Measurements from ENCODE around the gene PIP5K1C. TPM values are rescaled to one million over a fixed set of nuclear protein-coding genes. Genes with fewer than 3 reads are reported as not detected.
A peak's percentile ranks its signal among the peaks of the same experiment; 100 is the strongest.
"Not testable (repeated sequence)": the region's sequence is repeated elsewhere in the genome, so short reads cannot be mapped to it uniquely, and the experiment has no call there.

The PIP5K1C gene
- total RNA-seq, 1 experiment from 2014 or later, result 29.0 TPM

DNA sequence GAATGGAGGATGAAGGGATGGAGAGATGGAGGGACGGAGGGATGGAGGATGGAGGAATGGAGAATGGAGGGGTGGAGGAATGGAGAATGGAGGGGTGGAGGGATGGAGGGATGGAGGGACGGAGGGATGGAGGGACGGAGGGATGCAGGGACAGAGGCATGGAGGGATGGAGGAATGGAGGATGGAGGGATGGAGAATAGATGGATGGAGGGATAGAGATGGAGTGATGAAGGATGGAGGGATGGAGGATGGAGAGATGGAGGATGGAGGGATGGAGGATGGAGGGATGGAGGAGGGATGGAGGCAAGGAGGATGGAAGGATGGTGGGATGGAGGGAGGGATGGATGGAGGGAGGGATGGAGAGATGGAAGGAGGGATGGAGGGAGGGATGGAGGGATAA, 22.1 kb downstream of the PIP5K1C start:
- DNase-seq (ENCODE audit: low read depth), result no peak

DNA sequence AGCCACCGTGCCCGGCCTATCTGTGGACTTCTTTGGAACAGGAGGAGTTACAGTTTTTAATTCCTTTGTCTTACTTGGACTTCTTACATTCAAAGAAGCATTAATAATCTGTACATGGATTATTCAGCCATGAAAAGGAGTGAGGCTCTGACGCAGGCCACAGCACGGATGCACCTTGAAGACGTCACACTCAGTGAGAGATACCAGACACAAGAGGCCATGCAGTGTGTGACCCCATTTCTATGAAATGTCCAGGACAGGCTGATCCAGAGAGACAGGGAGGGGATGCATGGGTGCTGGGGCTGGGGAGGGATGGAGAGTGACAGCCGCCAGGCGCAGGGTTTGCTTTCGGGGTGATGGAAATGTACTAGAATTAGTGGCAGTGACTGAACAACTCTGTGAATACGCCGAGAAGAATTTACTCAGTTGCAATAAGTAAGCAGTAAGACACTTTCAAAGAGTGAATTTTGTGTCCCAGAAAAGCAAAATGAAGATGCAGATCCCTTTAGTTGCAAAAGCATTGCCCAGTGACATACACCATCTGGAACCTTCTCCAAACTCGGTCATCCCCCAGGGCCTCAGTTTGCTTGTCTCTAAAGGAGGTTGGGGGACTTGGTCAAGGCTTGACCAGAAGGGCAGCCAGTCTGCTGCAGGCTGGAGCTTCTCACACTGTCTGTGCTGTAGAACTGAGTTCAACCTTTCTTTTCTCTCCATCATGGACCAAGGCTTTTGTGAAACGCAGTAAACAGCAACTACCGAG, 25.3 kb downstream of the PIP5K1C start:
- DNase-seq (ENCODE audit: low read depth), result no peak

DNA sequence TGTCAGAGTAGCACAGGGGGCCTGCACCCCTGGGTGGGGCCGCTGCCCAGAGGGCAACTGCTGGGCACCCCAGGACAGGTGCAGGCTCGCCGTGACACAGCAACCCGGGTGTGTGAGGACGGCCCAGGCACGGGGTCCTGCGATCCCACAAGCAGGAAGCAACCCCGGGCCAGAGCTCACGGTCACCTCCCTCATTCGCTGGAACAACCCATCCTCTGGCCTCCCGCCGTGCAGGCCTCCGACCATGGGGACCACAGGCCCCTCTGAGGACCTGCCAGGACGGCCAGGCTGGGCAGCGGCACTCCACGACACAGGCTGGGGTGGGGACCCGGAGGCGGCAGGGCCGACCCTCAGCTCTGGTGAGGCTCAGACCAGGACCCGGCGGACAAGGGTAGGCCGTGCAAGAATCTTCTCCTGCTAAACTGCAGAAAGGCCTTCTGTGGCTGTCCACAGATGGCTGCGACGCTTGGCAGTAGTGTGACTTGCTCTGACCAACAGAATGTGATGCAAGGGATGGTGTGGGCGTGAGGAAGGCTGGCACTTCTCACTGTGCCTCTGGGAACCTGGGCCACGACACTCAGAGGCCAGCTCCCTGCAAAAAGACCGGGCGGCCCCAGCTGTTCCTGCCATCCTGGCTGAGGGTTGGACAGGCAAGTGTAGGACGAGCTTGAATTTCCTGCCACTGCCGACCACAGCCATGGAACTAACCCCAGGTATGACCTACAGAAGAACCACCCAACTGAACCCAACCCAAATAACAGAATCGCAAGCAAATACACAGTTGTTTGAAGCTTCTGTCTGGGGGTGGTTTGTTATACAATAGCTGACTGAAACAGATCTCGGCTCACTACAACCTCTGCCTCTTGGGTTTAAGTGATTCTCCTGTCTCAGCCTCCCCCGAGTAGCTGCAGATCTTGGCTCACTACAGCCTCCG, 26.5 kb downstream of the PIP5K1C start:
- DNase-seq (ENCODE audit: low read depth), result no peak

DNA sequence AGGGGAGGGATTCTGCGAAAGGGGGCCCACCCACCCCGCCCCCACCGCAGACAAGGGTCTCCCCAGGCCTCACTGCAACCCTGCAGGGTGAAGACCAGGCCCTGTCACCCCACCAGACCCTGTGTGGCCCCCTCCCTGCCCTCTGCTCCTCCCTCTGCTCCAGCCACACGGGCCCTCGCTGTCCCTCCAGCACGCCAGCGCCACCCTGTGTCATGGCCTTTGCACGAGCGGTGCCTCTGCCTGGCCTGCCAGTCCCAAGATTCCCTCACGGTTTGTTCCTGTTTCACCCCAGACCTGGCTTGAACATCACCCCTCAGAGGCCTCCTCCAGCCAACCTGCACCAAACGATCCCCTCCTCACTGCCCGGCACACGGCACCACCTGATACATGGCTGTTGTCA, 27.3 kb downstream of the PIP5K1C start:
- DNase-seq (ENCODE audit: low read depth), result no peak

DNA sequence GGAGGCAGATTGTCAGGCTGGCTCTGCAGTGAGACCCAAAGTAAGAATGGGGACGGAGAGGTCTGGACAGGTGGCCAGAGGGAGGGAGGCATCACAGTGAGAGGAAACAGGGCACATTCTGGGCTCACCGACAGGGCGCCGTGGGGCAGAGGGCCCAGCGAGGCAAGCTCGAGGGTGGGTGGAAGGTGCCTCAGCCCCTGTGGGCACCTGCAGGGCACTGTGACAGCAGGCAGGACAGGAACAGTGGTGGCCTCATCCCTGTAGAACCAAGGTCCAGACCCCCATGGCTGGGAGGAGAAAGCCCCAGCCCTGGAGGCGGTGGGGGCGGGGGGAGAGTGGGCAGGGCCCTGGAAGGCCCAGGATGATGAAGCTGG, 27.7 kb downstream of the PIP5K1C start:
- DNase-seq (ENCODE audit: low read depth), result no peak

DNA sequence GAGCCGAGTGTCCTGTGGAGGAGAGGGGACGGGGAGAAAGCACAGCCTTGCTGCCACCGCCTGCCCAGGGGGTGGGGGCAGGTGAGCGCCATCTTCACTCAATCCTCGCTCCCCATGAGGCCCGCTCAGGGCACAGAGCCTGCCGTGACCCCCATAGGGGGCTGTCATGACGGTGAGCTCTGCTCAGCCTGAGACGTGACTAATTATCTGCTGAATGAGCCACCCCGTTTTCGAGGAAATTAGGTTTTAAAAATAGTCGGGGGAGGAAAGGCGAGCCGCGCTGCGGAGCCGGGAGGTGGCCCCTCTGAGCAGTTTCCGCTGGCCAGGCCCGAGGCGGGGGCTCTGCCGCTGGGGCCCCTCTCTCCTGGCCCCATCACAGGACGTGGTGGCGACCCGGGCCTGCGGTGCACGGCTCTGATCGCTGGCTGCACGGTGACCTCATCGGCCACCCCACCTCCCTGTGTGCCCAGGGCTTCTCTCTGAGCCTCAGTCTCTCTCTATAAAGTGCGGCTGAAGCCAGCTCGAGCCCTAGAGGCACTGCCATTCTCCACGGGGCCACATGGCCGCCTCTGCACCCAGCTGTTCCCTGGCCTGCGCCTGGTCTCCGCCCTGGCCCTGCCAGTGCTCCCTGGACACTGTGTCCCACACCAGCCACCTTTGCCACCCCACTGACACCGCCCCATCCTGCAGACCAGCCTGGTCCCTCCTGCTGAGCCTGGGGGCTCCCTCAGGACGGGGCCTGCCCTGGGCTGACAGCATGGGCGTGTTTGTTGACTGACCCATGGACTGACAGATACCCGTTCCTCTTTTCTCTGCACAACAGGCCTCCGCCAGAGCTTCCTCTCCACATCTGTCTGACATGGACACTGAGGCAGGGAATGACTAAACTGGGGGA, 28.3 kb downstream of the PIP5K1C start:
- DNase-seq (ENCODE audit: low read depth), result no peak

DNA sequence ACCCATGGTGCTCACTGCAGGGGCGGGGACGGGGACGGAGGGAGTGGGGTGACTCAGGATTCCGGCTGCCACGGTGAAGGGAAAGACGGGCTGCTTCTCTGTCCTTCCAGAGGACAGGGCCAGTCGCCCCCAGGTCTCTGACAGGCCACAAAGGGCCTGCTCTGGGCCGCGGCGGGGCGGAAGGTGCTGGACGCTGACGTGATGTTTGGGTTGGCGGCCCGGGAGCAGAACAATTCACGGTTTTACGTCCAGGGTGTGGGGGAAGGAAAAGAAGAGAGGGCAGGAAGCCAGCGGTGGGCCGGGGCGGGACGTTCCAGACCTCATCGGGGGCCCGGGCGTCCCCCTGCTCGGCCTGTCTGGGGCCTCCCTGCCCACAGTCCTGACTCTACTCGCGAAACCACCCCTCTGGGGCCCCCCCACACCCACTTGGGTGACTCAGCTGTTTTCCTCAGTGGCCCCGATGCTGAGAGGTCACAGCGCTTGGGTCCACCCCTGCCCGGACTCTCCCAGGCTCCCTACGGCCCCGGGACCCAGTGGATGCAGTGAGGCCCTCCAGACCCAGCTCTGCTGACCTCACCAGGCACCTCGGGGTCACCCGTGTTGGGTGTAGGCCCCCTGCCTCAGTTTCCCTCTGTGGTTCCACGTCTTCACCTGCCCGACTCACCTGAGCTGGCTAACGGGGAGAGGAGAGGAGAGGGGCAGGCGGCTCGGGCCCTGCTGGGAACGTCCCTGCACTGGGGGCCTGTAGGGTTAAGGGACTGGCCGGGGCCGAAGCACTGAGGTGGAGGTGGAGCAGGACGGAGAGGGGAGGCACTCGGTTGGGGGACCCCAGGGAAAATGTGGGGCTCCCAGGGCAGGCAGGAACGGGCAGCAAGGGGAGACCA, 29.2 kb downstream of the PIP5K1C start:
- no peak for DNase-seq (ENCODE audit: low read depth)

DNA sequence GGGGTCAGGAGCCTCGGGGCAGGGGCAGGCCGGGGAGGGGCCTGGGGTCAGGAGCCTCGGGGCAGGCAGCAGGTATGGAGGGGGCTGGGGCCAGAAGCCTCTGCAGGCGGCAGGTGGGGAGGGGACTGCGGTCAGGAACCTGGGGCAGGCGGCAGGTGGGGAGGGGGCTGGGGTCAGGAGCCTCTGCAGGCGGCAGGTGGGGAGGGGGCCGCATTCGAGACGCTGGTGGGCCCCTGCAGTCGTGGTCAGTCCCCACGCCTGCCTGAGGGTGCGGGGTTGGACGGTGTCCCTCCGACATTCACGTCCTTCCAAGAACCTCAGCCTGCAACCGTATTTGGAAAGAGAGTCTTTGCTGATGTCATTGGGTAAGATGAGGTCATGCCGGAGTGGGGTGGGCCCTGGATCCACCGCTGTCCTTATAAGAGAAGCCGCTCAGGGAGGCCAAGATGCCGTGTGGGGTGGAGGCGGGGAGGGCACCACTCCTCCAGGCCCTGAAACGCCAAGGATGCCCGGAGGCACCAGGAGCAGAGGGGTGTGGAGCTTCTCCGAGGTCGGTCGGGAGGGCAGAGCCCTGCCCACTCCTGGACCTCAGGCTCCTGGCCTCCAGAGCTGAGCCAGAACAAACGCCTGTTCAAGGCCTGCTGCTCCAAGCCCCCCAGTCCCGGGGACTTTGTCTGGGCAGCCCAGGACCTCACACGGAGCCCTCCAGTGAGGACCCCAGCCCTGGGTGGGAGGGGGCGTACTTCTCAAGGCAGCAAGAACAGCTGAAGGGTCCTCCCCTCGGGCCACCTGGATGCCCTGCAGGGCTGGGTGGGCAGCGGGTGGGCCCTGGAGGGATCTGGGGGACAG, 30.1 kb downstream of the PIP5K1C start:
- DNase-seq (ENCODE audit: low read depth), result peak; percentile 21

DNA sequence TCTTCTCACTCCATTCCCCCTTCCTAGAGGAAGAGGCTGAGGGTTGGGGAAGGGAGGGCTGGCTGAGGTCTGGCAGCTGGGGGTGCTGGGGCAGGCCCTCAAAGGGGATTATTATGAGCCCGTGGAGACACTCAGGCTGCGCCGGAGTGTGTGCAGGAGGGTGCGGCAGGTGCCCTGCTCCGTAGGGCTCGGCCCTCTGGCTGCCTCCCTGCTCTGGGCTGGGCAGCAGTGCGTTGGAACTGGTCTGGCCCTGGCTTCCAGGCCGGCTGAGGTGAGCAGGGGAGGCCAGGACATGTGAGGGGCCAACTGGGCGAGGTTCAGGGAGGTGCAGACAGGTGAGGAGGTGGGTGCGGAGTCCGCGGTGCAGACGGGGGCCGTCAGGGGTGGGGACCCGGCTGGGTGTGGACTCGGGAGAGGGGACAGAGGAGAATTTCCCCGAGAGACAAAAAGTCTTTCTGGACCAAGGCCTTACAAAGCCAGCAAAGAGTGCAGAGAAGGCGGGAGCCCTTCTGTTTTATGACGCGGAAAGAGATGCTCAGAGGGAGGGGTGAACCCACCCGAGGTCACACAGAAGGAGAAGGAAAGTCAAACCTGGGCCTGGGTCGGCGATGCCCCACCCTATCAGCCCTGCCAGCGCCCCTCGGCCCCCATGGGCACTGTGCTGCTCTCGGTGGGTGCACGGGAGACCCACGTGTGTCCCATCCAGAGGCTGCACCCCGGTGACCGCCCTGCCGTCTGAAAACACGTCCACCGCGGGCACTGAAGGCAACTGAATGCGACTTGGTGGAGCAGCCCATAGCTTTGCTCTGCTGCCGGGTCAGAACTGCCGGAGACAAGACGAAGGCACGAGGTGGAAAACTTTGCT, 31.0 kb downstream of the PIP5K1C start:
- DNase-seq (ENCODE audit: low read depth), result no peak

DNA sequence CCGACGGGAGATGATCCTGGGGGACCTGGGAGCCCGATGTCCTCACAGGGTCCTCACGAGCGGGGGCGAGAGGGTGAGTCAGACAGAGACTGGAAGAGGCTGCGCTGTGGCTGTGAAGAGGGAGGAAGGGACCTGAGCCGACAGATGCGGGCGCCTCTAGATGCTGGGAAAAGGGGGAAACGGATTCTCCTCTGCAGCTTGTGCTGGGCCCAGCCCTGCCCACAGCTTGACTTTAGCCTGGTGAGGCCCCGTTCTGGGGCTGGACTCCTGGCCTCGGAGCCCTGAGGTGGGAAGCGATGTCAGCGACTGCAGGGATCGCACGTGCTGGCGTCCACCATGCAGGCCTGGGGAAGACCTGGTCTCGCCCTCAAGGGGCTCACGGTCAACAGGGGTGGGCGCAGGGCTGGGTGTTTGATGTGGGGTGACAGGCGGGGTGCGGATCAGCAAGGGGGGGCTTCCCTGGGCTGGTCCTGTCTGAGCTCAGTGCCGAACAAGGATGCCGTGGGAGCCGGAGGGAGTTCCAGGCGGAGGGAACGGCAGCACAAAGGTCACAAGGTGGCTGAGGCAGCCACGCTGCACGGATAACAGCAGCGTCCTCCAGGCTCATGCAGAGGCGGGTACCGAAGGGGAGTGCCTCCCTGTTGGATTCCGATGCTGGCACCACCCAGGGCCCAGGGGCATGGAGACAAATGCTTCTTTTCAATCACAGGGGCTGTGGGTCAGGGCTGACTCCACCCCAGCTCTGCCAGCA, 31.8 kb downstream of the PIP5K1C start:
- no peak for DNase-seq (ENCODE audit: low read depth)

DNA sequence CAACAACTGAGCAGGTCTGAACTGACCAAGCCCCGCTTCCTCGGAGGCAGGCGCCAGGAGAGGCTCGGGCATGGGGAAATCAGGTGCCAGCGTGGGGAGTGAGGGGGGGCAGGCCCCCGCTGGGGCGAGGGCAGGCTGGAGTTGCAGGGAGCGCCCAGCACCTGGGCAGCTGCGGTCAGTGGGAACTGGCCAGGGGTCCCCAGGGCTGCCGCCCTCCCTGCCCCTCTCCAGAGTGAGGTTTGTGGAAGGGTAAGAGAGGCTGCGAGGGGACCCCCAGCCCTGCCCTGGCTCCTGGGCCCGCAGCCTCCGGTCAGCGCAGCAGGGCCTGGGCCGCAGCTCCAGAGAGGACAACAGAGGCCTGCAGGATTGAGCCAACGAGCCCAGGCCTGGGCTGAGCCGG, 32.5 kb downstream of the PIP5K1C start:
- no peak for DNase-seq (ENCODE audit: low read depth)

DNA sequence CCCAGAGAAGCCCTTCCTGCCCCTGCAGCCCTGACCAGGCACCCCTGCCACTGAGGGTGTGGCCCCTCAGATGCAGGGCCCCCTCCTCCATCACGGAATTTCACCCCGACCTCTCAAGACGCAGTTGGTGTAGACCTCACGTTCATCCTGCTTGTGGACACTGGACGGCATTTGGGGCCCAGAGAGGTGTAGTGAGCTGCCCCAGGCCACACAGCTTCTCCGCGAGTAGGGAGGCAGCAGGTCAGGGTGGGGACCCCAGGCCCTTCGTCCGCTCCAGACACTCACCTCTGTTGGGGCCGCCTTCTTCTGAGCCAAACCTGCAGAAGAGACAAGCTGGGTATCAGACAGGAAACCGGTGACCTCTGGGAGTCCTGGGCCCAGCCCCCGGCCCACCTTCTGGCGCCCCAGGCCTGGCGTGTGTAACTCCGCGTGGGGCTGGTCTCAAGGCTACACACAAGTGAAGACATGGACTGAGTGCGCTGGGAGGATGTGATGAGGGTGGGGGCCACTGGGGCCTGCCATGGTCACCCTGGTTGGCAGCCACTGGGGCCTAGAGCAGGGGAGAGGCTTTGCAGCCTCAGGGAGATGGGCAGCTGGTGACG, 33.1 kb downstream of the PIP5K1C start:
- no peak for DNase-seq (ENCODE audit: low read depth)

DNA sequence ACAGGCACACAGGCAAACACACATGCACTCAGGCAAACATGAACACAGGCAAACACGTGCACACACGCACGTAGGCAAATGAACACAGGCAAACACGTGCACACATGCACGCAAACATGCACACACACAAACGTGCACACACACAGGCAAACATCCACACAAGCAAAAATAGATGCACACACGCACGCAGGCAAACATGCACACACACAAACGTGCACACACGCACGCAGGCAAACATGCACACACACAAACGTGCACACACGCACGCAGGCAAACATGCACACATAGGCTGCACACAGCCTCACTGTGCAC, 33.8 kb downstream of the PIP5K1C start:
- DNase-seq (ENCODE audit: low read depth), result not testable (repeated sequence)

DNA sequence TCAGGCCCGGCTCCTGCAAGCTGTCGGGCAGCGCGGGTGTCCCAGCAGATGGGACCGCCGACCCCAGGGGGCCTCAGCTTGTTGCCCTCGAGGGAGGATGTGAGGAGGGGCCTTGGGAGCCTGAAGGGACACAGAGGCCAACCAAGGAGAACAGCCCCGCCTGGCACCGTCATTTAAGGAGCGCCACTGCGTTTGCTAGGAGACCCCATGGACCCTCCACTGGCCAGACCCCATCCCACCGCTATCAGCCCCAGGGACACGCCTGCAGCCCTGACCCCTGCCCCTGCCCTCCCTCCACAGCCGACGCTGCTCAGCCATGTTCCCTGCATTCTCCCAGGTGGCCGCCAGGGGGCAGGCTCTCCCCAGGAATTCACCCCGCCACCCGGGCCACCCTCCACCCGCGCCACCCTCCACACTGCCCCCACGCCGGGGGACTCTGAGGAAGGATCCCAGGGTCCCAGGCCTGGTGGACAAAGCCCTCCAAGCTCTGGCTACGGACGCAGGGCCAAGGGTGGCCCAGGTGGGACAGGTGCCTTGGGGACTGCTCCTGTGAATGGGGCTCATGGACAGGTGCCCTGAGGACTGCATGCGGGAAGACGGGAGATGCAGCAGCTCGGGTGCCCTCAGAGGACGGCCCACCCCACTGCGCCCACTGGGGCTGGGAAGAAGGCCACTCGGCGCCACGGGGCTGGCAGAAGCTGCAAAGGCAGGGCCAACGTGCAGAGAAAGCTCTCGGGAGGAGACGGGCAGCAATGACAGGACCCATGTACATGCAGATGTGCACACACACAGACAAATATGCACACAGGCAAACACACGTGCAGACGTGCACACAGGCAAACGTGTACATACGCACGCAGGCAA, 34.4 kb downstream of the PIP5K1C start:
- no peak for DNase-seq (ENCODE audit: low read depth)

DNA sequence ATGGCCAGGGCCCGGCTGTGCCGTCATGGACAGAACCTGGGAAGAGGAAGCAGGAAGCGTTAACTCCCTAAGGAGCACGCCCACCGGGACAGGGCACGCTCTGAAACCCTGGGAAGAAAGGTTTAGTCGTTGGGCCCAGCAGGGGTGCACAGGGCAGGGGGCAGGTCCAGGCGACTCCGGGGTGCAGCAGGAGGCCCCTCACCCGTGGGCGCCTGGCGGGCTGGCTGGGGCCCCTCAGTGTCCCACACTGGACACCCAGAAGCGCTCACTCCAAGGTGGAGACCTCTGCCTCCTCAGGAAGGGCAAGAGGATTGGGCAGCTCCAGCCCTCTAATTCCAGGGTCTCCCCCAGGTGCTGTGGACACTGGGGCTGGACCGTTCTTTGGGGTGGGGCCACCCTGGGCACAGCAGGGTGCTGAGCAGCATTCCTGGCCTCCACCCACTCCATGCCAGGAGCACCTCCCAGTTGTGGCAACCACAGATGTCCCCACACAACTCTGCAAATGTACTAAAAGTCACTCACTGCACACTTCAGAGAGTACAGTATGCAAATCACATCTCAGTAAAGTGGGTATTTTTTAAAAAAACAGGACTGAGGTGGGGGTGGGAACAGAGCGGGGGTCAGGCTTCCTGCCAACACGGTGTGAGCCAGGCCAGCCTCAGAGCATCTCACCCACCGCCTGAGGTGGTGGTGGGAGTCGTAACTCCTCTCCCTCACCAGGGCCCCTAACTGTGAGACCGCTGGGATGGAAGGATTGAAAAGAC, 35.2 kb downstream of the PIP5K1C start:
- no peak for DNase-seq (ENCODE audit: low read depth)

DNA sequence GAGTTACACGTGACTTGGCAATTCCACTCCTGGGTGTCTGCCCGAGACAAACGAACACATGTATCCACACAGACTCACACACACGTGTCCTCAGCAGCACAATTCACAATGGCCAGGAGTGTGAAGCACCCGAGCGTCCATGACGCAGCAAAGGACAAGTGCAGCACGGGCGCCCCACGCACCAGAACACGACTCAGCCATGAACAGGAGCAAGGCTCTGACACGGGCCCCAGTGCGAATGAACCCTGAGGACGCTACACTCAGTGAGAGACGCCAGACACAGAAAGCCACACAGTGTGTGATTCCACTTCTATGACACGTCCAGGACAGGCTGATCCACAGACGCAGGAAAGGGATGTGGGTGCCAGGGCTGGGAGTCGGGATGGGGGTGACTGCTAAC, 36.4 kb downstream of the PIP5K1C start:
- DNase-seq (ENCODE audit: low read depth), result no peak
